Activated gamma-delta T cell treated with anti-CD3 and anti-CD28 coated beads, Interleukin-2, amount 50 U/mL, for 16 hours (primary cell): ENCODE measurements around the gene NEUROG1.

Source experiments
- DNase-seq: peaks from one replicate; pipeline ENCODE4 v3.0.0-alpha.2; 2020; ENCODE audit warnings: low read depth

Gene NEUROG1

GRCh38 chr5:135493406-135494180 is 42.2 kb downstream of the NEUROG1 start:
- no peak for DNase-seq

GRCh38 chr5:135492319-135492626 is 43.5 kb downstream of the NEUROG1 start:
- no peak for DNase-seq

- no peak for DNase-seq
These were observed 44.0 kb downstream of the NEUROG1 start for GRCh38 chr5:135491552-135492318.

GRCh38 chr5:135491038-135491551 is 44.7 kb downstream of the NEUROG1 start:
- DNase-seq, result no peak

- no peak for DNase-seq
These were observed 45.3 kb downstream of the NEUROG1 start for GRCh38 chr5:135490245-135491037.

- DNase-seq, result no peak
These were observed 46.1 kb downstream of the NEUROG1 start for GRCh38 chr5:135489466-135490244.

- DNase-seq, result no peak
These were observed 46.9 kb downstream of the NEUROG1 start for GRCh38 chr5:135488727-135489465.

- DNase-seq, result no peak
These were observed 47.8 kb downstream of the NEUROG1 start for GRCh38 chr5:135487839-135488514.

- no peak for DNase-seq
These were observed 48.7 kb downstream of the NEUROG1 start for GRCh38 chr5:135487037-135487395.

- DNase-seq, result no peak
These were observed 49.4 kb downstream of the NEUROG1 start for GRCh38 chr5:135486131-135487036.

- DNase-seq, result no peak
These were observed 51.1 kb downstream of the NEUROG1 start for GRCh38 chr5:135484674-135485086.
